SHP77 (cell line): ENCODE data around the gene LY9.
"Not testable (repeated sequence)": the region's sequence is repeated elsewhere in the genome, so short reads cannot be mapped to it uniquely, and the experiment has no call there.

Source experiments
- DNase-seq, 2 experiments: peaks; one replicate each; lab custom pipeline; 2025; lab: John Stamatoyannopoulos, UW

LY9 gene

DNA sequence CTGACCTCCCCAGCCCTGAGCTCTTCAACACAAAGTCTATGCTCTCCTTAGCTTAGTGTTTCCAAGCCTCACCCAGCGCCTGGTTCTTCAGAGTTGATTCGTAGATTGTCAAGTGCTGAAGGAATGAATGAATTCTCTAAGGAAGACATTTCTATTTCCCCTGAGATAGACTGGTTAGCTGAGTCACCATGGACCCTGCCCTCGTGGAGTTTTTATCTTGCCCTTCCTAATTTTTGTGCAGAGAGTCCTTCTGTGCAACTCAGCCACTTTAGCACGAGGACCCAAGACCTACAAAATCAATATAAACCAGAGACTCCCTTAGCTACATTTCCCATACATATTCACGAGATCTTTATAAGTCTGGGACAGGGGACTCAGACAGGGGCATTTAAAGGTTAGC, 69.4 kb downstream of the LY9 start:
- no peak for DNase-seq

- no peak for DNase-seq
Observed at GRCh38 chr1:160866001-160866694, 70.2 kb downstream of the LY9 start.

GRCh38 chr1:160866695-160867260, 70.8 kb downstream of the LY9 start:
- DNase-seq: no peak

DNA sequence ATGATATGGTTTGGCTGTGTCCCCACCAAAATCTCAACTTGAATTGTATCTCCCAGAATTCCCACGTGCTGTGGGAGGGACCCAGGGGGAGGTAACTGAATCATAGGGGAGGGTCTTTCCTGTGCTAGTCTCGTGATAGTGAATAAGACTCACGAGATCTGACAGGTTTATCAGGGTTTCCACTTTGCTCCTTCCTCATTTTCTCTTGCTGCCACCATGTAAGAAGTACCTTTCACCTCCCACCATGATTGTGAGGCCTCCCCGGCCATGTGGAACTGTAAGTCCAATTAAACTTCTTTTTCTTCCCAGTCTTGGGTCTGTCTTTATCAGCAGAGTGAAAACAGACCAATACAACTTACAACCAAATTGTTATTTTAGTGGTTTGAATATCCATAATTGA, 71.7 kb downstream of the LY9 start:
- not testable (repeated sequence) for DNase-seq

DNA sequence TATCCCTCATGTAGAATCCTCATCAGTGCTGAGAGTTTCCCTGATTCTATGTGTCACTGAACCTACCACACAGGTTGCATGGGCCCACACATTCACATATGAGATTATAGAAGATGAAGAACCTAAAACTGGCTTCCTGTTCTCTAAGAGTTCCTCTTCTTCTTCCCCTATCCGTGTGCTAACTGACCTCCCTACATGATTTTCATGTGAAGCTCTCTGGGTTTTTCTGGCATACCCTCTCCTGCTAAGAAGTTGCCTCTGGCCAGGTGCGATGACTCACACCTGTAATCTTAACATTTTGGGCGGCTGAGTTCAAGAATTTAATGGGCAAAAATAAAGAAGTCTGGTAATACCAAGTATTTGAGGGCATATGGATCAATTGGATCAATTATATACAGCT, 72.2 kb downstream of the LY9 start:
- DNase-seq: no peak

GRCh38 chr1:160874935-160875334, 79.0 kb downstream of the LY9 start:
- DNase-seq: no peak

DNA sequence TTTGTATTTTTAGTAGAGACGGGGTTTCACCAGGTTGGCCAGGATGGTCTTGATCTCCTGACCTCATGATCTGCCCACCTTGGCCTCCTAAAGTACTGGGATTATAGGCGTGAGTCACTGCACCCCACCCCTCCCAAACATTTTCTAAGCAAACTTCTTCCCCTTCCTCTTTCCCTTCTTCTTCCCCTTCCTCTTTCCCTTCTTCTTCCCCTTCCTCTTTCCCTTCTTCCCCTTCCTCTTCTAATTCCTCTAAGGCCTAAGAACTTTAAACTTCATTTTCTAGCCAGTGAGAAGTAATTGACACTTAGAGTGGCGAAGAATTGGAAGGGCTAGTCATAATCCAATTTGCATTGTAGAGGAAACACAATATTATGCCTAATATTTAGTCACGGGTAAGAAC, 79.6 kb downstream of the LY9 start:
- not testable (repeated sequence) for DNase-seq

DNA sequence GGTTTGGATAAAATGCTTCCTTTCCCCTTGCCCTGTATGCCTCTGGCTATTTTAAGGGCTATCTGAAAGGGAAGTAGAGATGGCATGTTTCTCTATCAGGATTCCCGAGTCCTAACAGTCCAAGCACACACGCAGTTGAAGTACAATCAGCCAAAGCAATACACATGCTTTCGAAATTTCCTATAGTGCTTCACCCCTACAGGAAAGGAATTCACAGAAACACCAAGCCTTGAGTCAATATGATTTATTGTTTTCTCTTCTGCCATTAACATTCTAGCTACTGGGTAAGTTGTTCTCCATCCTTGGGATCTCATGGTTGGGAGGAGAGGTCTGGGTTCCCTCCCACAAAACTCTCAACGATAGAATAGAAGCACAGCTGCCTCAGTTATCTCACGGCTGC, 80.3 kb downstream of the LY9 start:
- no peak for DNase-seq

DNA sequence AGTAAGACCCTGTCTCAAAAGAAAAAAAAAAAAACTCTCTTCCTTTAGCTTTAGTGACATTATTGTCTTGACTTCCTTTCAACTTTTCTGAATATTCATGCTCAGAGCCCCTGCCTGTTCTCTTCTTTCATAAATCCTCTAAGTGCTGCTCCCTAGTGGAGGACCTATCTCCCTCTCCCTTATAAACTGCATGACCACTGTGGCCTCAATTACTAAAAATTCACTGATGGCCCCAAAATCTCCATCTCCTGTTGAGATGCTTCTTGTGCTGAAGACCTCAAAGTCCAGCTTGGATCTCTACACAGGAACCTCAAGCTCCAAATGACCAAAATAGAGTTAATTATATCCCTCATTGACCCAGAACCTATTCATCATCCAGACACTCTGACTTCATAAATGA, 81.2 kb downstream of the LY9 start:
- DNase-seq: no peak
